Endometrium (tissue), 2 donors: Measurements from ENCODE around the gene AADAT.
"Not testable (repeated sequence)": the region's sequence is repeated elsewhere in the genome, so short reads cannot be mapped to it uniquely, and the experiment has no call there.

ENCODE experiments used
- FAIRE-seq: peaks from 2 replicates; lab custom pipeline; 2012; peaks lifted over from hg19 to GRCh38; lab: Jason Lieb, UNC
- donor health status: control.
- donor health status: control.

AADAT gene

GRCh38 chr4:170090352-170091052 lies 746 bp upstream of the AADAT start:
- FAIRE-seq: no peak

GRCh38 chr4:170089274-170089667 lies 485 bp downstream of the AADAT start:
- FAIRE-seq: no peak

- no peak for FAIRE-seq
These were observed 1.0 kb downstream of the AADAT start for GRCh38 chr4:170088716-170089115.

DNA sequence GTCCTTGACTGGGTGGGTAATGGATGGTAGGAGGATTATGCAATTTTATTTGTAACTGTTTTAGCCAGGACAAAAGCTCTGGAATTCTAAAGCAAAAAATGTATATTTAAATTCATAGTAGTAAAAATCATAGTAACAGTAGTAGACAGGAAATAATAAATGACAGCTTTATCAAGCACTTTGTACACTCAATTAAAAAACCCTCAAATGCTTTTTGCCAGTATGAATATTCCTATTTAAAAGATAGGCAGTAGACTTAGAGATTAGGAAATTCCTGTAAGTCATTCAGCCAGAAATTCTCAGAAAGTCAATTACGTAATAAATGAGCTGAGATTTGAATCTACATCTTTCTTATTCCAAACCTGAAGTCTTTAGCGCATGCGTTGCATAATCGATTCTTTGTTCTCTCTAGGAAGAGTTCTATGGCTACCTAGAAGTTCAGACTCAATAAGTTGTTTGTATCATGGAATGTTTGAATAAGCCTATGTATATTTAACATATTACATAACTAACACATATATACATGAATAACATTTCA lies 2.5 kb downstream of the AADAT start:
- FAIRE-seq: no peak

DNA sequence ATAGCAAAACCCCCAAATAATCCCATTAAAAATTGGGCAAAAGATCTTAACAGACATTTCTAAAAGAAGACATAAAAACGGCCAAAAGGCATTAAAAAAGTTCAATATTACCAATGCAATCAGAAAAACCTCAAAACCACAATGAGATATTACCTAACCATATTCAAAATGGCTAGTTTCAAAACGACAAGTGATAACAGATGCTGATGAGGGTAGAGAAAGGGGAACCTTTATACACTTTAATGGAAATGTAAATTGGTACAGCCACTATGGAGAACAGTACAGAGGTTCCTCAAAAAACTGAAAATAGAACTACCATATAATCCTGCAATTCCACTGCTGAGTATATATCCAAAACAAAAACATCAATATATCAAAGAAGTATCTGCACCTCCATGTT lies 6.2 kb downstream of the AADAT start:
- no peak for FAIRE-seq

- FAIRE-seq: no peak
These were observed 9.3 kb downstream of the AADAT start for GRCh38 chr4:170080496-170080895.

- no peak for FAIRE-seq
These were observed 9.8 kb downstream of the AADAT start for GRCh38 chr4:170079981-170080380.

GRCh38 chr4:170071196-170071595 lies 18.6 kb downstream of the AADAT start:
- FAIRE-seq: no peak

DNA sequence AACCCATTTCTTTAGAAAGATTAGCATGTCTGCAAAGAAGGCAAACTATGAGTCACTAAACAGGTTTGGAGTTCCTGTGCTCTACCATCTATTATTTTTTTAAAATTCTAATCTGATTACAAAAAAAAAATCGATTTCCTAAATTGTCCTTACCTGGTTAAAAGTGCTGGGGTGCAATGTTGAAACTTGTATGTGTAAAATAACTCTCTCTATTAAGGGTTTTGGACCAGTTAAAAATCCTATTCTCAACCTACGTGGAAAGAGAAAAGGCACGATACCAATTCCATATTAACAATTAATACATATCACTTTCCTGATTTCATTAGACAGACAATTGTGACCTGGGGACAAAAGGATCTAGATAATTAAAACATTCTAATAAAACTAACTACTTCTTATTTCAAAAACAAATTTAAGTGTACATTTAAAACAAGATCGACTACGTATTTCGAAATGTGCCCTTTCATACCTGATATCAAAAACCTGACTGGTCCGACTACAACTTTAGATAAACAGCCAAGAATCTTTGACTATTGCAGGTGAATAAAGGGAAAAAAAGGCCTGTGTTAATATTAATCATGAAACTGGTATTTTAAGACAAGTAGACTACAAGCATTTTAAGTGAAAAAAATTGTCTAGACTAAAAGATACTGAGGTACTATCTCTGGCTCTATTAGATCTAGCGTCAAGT lies 21.2 kb downstream of the AADAT start:
- FAIRE-seq: no peak

GRCh38 chr4:170059421-170059820 lies 30.3 kb downstream of the AADAT start:
- no peak for FAIRE-seq

GRCh38 chr4:170058826-170059225 lies 30.9 kb downstream of the AADAT start:
- no peak for FAIRE-seq

GRCh38 chr4:170057866-170058265 lies 31.9 kb downstream of the AADAT start:
- no peak for FAIRE-seq

- no peak for FAIRE-seq
These were observed 36.8 kb downstream of the AADAT start for GRCh38 chr4:170052919-170053318.

- no peak for FAIRE-seq
These were observed 38.4 kb downstream of the AADAT start for GRCh38 chr4:170051402-170051801.

- no peak for FAIRE-seq
These were observed 40.0 kb downstream of the AADAT start for GRCh38 chr4:170049766-170050165.

DNA sequence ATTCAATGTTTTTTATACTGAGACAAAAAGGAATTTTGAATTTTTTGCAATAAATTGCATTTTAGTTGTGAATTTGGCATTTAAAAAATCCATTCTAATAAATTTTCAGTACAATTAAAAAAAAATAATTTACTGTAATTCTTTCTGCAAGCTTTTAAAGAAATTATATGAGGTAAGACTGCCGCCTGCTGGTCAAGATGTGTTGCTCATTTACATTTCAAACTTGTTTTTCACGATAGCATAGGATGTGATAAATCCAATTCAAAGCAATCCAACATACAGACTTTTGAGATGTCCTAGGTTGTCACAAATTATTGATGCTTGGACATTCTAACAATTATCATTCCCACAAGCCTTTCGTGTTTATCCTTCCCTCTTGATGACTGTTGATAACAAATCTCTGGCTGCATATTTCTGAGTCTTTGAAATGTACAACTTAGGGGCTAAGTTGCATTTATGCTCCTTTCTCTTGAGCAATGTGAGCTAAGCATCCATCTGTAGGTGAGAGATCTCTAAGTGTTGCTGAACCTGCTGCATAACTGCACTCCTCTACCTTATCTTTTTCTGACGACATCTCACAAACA lies 41.9 kb downstream of the AADAT start:
- peak; percentile 92 for FAIRE-seq

GRCh38 chr4:170046156-170046555 lies 43.6 kb downstream of the AADAT start:
- FAIRE-seq: not testable (repeated sequence)

DNA sequence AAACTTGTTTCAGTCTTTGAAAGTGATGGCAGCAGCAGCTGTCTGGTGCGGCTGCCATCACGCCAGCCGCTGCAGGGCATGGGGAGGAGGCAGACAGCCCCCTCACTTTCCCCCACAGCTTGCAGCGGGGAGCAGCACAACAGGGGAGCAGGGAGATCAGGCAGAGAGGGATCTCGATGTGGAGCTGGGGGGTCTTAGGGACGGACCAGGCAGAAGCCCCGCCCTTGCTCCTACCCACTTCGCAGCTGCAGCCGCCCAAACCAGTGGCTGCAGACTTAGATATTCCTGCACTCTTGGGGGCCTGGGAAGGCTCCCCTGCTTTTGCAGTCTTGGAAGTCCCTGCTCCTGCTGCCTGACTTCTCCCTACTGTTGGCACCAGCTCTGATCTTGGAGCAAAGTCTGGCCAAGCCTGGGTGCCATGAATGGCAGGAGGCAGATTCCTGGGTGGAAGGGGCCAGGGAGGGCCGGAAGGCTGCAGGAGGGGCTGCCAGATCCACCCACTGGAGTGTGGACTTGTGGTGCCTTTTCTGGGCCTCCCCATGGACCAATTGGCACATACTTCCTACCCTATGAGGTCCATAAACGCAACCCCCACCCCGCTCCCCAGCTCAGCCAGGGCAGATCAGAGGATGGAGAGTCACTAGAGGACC lies 49.6 kb downstream of the AADAT start:
- no peak for FAIRE-seq

- FAIRE-seq: no peak
These were observed 51.0 kb downstream of the AADAT start for GRCh38 chr4:170038769-170039168.

DNA sequence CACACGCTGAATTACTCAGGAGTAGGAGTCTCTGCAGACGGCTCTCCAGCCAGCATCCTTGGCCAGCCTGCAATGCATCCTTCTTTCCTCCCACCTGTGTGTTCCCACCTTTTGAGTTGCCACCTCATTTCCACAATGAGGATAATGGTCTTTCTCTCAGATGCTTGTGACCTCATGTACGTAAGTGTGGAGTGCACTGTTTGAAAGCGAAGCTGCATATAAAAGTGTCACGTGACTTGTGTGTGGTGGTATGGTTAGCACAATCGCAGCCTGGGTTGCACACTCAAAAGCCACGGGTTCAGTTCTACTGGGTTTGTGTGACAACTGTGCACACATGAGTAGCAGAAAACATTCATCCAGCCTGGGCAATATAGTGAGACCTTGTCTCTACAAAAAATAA lies 51.5 kb downstream of the AADAT start:
- FAIRE-seq: no peak

DNA sequence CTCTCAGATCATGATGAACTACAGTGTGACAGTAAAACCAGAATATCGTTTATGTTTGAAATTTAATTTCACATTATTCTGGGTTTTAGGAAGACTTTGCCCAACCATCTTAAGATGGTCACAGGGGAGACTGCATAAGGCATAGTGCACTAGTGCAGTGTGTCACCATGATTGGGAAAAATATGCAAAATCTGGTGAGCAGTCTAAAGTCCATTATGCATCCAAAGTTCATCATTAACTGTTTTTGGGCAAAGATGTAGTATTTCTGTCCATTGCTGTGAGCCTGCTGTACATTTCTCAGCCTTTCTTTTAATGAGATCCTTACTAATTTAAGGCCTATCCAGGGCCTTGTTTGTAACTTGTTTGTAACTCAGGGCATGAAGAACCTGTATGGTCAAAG lies 52.3 kb downstream of the AADAT start:
- no peak for FAIRE-seq

GRCh38 chr4:170035845-170036244 lies 53.9 kb downstream of the AADAT start:
- FAIRE-seq: no peak

DNA sequence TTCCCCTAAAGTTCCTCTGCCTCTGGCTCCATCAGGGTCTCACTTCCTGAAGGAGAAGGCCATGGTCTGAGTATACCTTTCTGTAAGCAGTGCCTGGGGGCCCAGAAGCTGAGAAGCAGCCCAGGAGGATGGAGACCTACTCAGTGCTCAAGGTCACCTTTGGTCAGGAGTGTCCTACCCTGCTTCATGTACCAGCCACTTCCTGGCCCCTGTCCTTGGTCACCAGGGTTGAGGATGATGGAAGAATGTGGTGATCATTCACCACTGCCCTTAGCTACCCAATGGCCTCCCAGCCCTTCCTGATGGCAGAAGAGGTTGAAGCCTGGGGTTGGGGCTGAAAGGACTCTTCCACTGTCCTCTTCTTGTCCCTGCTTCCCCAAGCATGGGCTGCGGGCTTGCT lies 54.5 kb downstream of the AADAT start:
- no peak for FAIRE-seq
